Liver (tissue), 9 donors: ENCODE data around the gene SLC1A3. TPM values are rescaled to one million over a fixed set of nuclear protein-coding genes. Genes with fewer than 3 reads are reported as not detected.

ENCODE experiments used
- DNase-seq: peaks from one replicate; pipeline ENCODE4 v3.0.0-alpha.2; 2017; ENCODE audit warnings: low spot score
- H3K27ac ChIP-seq, 2 donors: one replicate each; pipeline ENCODE4 v1.7.0; 2013; ENCODE audit warnings: inconsistent platforms in 2 of 2, low read length in 2 of 2, control low read depth in 1 of 2, low read depth in 1 of 2, mild to moderate bottlenecking in 1 of 2
- H3K27me3 ChIP-seq, 4 donors: one replicate each; pipeline versions ENCODE4 v1.6.1 to v1.7.0; 2013; ENCODE audit warnings: low read length in 3 of 4, inconsistent platforms in 1 of 4, mild to moderate bottlenecking in 1 of 4, moderate library complexity in 1 of 4; ENCODE audit not compliant: control insufficient read depth in 4 of 4, insufficient read depth in 4 of 4
- H3K36me3 ChIP-seq, 4 donors: one replicate each; pipeline versions ENCODE4 v1.6.1 to v1.7.0; 2013; ENCODE audit warnings: low read length in 3 of 4, mild to moderate bottlenecking in 3 of 4, low read depth in 1 of 4, moderate library complexity in 1 of 4; ENCODE audit not compliant: control insufficient read depth in 4 of 4, insufficient read depth in 3 of 4
- H3K4me1 ChIP-seq, 4 donors: one replicate each; pipeline versions ENCODE4 v1.6.1 to v1.7.0; 2013; ENCODE audit warnings: low read length in 3 of 4, mild to moderate bottlenecking in 3 of 4, moderate library complexity in 1 of 4; ENCODE audit not compliant: control insufficient read depth in 4 of 4, insufficient read depth in 4 of 4
- H3K4me3 ChIP-seq, 3 donors: one replicate each; pipeline versions ENCODE4 v1.6.1 to v1.7.0; 2013; ENCODE audit warnings: low read length in 3 of 3, control low read depth in 1 of 3, low read depth in 1 of 3, mild to moderate bottlenecking in 1 of 3
- H3K9ac ChIP-seq, 2 donors: one replicate each; pipeline ENCODE4 v1.7.0; 2013; ENCODE audit warnings: low read length in 2 of 2, mild to moderate bottlenecking in 2 of 2, moderate library complexity in 2 of 2, control low read depth in 1 of 2, low read depth in 1 of 2
- H3K9me3 ChIP-seq, 4 donors: one replicate each; pipeline versions ENCODE4 v1.6.1 to v1.7.0; 2013; ENCODE audit warnings: low read length in 3 of 4; ENCODE audit not compliant: control insufficient read depth in 4 of 4
- CTCF ChIP-seq: fragments of 150-350 bp; IDR thresholded peaks from 2 replicates; pipeline ENCODE4 v1.5.1; 2017; ENCODE audit warnings: improper control_type of control experiment, low read depth, low read length; ENCODE audit not compliant: missing input control
- EGR1 ChIP-seq, 2 donors: IDR thresholded peaks; 2 replicates each; pipeline ENCODE4 v1.6.1; 2016 to 2018; ENCODE audit warnings: antibody characterized with exemption in 2 of 2, low read depth in 2 of 2
- FOXA1 ChIP-seq: IDR thresholded peaks from 2 replicates; pipeline ENCODE4 v1.6.1; 2016; ENCODE audit warnings: antibody characterized with exemption
- FOXA2 ChIP-seq: IDR thresholded peaks from 2 replicates; pipeline ENCODE4 v1.6.1; 2016; ENCODE audit warnings: antibody characterized with exemption
- GABPA ChIP-seq, 2 donors: IDR thresholded peaks in 1 of 2; conservative IDR thresholded peaks in 1 of 2; 2 replicates each; pipeline ENCODE4 v1.6.1; 2016; ENCODE audit warnings: antibody characterized with exemption in 2 of 2, mild to moderate bottlenecking in 1 of 2, moderate library complexity in 1 of 2
- HNF4G ChIP-seq: IDR thresholded peaks from 2 replicates; pipeline ENCODE4 v1.6.1; 2016; ENCODE audit warnings: antibody characterized with exemption
- JUND ChIP-seq, 2 donors: IDR thresholded peaks; 2 replicates each; pipeline ENCODE4 v1.6.1; 2016; ENCODE audit warnings: antibody characterized with exemption in 2 of 2
- NR2F2 ChIP-seq: IDR thresholded peaks from 2 replicates; pipeline ENCODE4 v1.6.1; 2016; ENCODE audit warnings: antibody characterized with exemption
- RAD21 ChIP-seq, 2 donors: IDR thresholded peaks; 2 replicates each; pipeline ENCODE4 v1.6.1; 2016; ENCODE audit warnings: antibody characterized with exemption in 2 of 2, mild to moderate bottlenecking in 2 of 2
- RXRA ChIP-seq, 2 donors: IDR thresholded peaks; 2 replicates each; pipeline ENCODE4 v1.6.1; 2017 to 2018; ENCODE audit warnings: antibody characterized with exemption in 2 of 2, mild to moderate bottlenecking in 1 of 2
- SP1 ChIP-seq: IDR thresholded peaks from 2 replicates; pipeline ENCODE4 v1.6.1; 2018; ENCODE audit warnings: antibody characterized with exemption, mild to moderate bottlenecking
- TAF1 ChIP-seq: conservative IDR thresholded peaks from 2 replicates; pipeline ENCODE4 v1.6.1; 2016; ENCODE audit warnings: antibody characterized with exemption, mild to moderate bottlenecking
- YY1 ChIP-seq: IDR thresholded peaks from 2 replicates; pipeline ENCODE4 v1.6.1; 2016; ENCODE audit warnings: antibody characterized with exemption, mild to moderate bottlenecking
- ZBTB33 ChIP-seq: IDR thresholded peaks from 2 replicates; pipeline ENCODE4 v1.6.1; 2016; ENCODE audit warnings: antibody characterized with exemption
- WGBS: extraction: QIAGEN DNeasy Blood & Tissue Kit; methylation state at CpG from one replicate; pipeline ENCODE4 v1.1.7; 2013; 5-methylcytosine and 5-hydroxymethylcytosine counted together
- polyA plus RNA-seq, 2 donors: library from polyadenylated mRNA; stranded (reverse) in 1 of 2; unstranded in 1 of 2; fragments of 200-250 nt in 1 of 2; fragments of >200 nt in 1 of 2; fragmentation: Nextera tagmentation in 1 of 2; extraction: Ambion mirVana in 1 of 2; gene quantifications; one replicate each; pipeline versions ENCODE4 v1.2.1 to v1.2.3, GENCODE V29; 2013 to 2015
- total RNA-seq, 2 donors: library from RNA; depleted of rRNA; stranded (reverse); fragments of >200 nt; gene quantifications; one replicate each; pipeline ENCODE4 v1.2.3, GENCODE V29; 2014
- TF ChIP-seq, protein P1 (sequence below): IDR thresholded peaks from 2 replicates; pipeline ENCODE4 v1.6.1; 2016; ENCODE audit warnings: antibody characterized with exemption
- TF ChIP-seq, protein P2 (sequence below): IDR thresholded peaks from 2 replicates; pipeline ENCODE4 v1.6.1; 2016; ENCODE audit warnings: antibody characterized with exemption
- donor health status: healthy.
- donor health status: healthy.
- donor health status: healthy.
- donor health status: healthy.
- donor health status: healthy.

The SLC1A3 gene
- total and polyA plus RNA-seq, 4 donors: 1.8 to 8.8 (median 2.8) TPM

DNA sequence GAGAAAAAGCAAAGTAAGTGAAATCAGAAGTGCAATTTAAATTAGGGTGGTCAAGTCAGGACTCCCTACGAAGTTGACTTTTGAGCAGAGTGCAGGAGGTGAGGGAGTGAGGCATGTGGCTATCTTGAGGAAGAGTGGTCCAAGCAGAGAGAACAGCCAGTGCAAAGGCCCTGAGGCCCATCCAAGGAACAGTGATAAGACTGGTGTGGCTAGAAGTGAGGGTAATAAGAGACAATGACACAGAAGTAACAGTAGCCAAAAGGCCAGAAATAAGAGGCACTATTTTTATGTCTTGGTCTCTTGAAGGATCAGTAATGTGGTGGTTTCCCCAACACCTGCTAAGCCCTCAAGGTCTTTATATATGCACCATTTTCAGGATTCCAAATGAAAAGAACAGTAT is 120.4 kb downstream of the SLC1A3 start:
- no peak for DNase-seq
- Histone ChIP-seq H3K4me3 (no peak overlapping the region), H3K27me3 (no peaks in the 10 kb centered on the region), H3K9ac (no peak overlapping the region), H3K9me3 (no peaks in the 10 kb centered on the region), H3K4me1 (no peaks in the 10 kb centered on the region), H3K36me3 (no peaks in the 10 kb centered on the region), H3K27ac (no peak overlapping the region)
- WGBS: 81% methylated on average over 1 of the region's 1 CpG
- TF ChIP-seq JUND (IDR thresholded peaks at IDR 0.05) (no peak), ZBTB33 (no peak), FOXA1 (no peak), GABPA (IDR thresholded peaks at IDR 0.05 in 1 of 2, conservative IDR thresholded peaks at IDR 0.05 in 1 of 2) (no peak), NR2F2 (no peak), RAD21 (IDR thresholded peaks at IDR 0.05) (no peak), RXRA (IDR thresholded peaks at IDR 0.05) (no peak), SP1 (no peak), YY1 (no peak), EGR1 (IDR thresholded peaks at IDR 0.05; ENCODE audit: low read depth in 2 of 2) (no peak), FOXA2 (no peak), TAF1 (no peak), HNF4G (no peak)
- TF ChIP-seq, protein P1, sequence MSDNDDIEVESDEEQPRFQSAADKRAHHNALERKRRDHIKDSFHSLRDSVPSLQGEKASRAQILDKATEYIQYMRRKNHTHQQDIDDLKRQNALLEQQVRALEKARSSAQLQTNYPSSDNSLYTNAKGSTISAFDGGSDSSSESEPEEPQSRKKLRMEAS: no peak
- TF ChIP-seq, protein P2, sequence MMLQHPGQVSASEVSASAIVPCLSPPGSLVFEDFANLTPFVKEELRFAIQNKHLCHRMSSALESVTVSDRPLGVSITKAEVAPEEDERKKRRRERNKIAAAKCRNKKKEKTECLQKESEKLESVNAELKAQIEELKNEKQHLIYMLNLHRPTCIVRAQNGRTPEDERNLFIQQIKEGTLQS: no peak

GRCh38 chr5:36728697-36729543 is 122.5 kb downstream of the SLC1A3 start:
- no peak overlapping the region for H3K27ac ChIP-seq
- no peak overlapping the region for H3K9ac ChIP-seq
- no peaks in the 10 kb centered on the region for H3K9me3 ChIP-seq
- no peak overlapping the region for H3K4me3 ChIP-seq
- no peaks in the 10 kb centered on the region for H3K27me3 ChIP-seq
- DNase-seq: no peak
- H3K36me3 ChIP-seq: no peaks in the 10 kb centered on the region
- 37% methylated on average over 6 of the region's 6 CpGs for WGBS
- TF ChIP-seq FOXA2 (no peak), FOXA1 (no peak), JUND (IDR thresholded peaks at IDR 0.05) (no peak), TAF1 (no peak), CTCF (peak; percentile 65), RAD21 (IDR thresholded peaks at IDR 0.05) (peak; percentile 73 to 83), SP1 (no peak), YY1 (no peak)
- H3K4me1 ChIP-seq: no peaks in the 10 kb centered on the region
